Testis (tissue), 2 donors: ENCODE data around the gene GOLT1A.

ENCODE experiments used
- POLR2A ChIP-seq: fragments of 450-650 bp; IDR thresholded peaks from one replicate; pipeline ENCODE4 v1.6.1; 2017; ENCODE audit warnings: antibody characterized with exemption, mild to moderate bottlenecking, moderate library complexity
- TF ChIP-seq, protein P1 (sequence below), 3 experiments: fragments of 450-650 bp in 2 of 3; fragments of 200-600 bp in 1 of 3; sonication (generic) in 1 of 3; IDR thresholded peaks; one replicate each; pipeline ENCODE4 v1.5.1; 2016 to 2019; ENCODE audit warnings: antibody characterized with exemption in 3 of 3, mild to moderate bottlenecking in 2 of 3, moderate library complexity in 1 of 3

DNA sequence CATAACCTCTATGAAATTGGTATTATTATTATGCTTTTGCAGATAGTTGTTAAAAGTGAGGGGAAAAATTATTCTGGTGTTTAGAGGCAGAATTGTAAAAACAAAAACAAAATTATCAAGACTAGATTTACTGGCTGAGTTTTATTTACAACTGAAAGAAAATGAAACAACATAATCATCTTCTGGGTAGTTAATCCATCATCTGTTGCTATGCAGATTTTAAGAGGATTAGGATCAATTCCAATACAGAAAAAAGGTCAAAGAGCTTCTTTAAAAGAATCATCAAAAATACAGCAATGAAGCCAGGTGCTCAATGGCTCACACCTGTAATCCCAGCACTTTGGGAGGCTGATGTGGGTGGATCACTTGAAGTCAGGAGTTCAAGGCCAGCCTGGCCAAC is 8.3 kb downstream of the GOLT1A start:
- TF ChIP-seq POLR2A, result no peak
- TF ChIP-seq, protein P1, sequence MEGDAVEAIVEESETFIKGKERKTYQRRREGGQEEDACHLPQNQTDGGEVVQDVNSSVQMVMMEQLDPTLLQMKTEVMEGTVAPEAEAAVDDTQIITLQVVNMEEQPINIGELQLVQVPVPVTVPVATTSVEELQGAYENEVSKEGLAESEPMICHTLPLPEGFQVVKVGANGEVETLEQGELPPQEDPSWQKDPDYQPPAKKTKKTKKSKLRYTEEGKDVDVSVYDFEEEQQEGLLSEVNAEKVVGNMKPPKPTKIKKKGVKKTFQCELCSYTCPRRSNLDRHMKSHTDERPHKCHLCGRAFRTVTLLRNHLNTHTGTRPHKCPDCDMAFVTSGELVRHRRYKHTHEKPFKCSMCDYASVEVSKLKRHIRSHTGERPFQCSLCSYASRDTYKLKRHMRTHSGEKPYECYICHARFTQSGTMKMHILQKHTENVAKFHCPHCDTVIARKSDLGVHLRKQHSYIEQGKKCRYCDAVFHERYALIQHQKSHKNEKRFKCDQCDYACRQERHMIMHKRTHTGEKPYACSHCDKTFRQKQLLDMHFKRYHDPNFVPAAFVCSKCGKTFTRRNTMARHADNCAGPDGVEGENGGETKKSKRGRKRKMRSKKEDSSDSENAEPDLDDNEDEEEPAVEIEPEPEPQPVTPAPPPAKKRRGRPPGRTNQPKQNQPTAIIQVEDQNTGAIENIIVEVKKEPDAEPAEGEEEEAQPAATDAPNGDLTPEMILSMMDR (IDR thresholded peaks at IDR 0.05), result no peak
